AG09319 (cell line): Measurements from ENCODE around the gene ALDH8A1.

Source experiments
- DNase-seq: peaks from one replicate; pipeline ENCODE4 v3.0.0-alpha.2; 2010; ENCODE audit warnings: low read depth; ENCODE audit errors: extremely low read depth
- TF ChIP-seq, protein P1 (sequence below): IDR thresholded peaks from 2 replicates; pipeline ENCODE4 v1.5.1; 2011; ENCODE audit warnings: low read depth, mild to moderate bottlenecking, inconsistent platforms, low read length, moderate library complexity

The ALDH8A1 gene

GRCh38 chr6:134870677-134871498 lies 79.0 kb downstream of the ALDH8A1 start:
- TF ChIP-seq, protein P1, sequence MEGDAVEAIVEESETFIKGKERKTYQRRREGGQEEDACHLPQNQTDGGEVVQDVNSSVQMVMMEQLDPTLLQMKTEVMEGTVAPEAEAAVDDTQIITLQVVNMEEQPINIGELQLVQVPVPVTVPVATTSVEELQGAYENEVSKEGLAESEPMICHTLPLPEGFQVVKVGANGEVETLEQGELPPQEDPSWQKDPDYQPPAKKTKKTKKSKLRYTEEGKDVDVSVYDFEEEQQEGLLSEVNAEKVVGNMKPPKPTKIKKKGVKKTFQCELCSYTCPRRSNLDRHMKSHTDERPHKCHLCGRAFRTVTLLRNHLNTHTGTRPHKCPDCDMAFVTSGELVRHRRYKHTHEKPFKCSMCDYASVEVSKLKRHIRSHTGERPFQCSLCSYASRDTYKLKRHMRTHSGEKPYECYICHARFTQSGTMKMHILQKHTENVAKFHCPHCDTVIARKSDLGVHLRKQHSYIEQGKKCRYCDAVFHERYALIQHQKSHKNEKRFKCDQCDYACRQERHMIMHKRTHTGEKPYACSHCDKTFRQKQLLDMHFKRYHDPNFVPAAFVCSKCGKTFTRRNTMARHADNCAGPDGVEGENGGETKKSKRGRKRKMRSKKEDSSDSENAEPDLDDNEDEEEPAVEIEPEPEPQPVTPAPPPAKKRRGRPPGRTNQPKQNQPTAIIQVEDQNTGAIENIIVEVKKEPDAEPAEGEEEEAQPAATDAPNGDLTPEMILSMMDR = no peak
- DNase-seq = no peak

GRCh38 chr6:134868812-134869211 lies 81.1 kb downstream of the ALDH8A1 start:
- no peak for DNase-seq
- TF ChIP-seq, protein P1 = no peak
